ENCODE data around the gene SNRPD1. TPM values are rescaled to one million over a fixed set of nuclear protein-coding genes. Genes with fewer than 3 reads are reported as not detected.

SNRPD1 gene
- total and polyA plus RNA-seq, 2 of the 8 experiments (the other 6 are each of a cell fraction or from before 2014, with no cell fraction given) = 59.6 to 180 TPM

GRCh38 chr18:21599585-21600525 lies 12.3 kb upstream of the SNRPD1 start (continued):
- TF ChIP-seq SP2 (IDR thresholded peaks at IDR 0.05; ENCODE audit: low read length) (no peak), MAX (IDR thresholded peaks at IDR 0.05) (peak; percentile 59; the same call in 1 of the 2 replicates), ATF3 (IDR thresholded peaks at IDR 0.05; ENCODE audit: insufficient read depth, low read depth, low read length) (no peak), BCL11A (IDR thresholded peaks at IDR 0.05; ENCODE audit: low read depth in 2 of 2, low read length in 2 of 2) (no peak), SIN3A (conservative IDR thresholded peaks at IDR 0.05 in 1 of 2, IDR thresholded peaks at IDR 0.05 in 1 of 2; ENCODE audit: low read depth in 1 of 2, low read length in 2 of 2) (no peak), POLR2AphosphoS5 (IDR thresholded peaks at IDR 0.05; ENCODE audit: low read depth, low read length) (no peak; the same call in 1 of the 2 replicates), CBX5 (IDR thresholded peaks at IDR 0.05; ENCODE audit: low read depth, low read length) (no peak), POU5F1 (IDR thresholded peaks at IDR 0.05; ENCODE audit: low read depth, low read length) (no peak), SRF (IDR thresholded peaks at IDR 0.05; ENCODE audit: low read depth, low read length) (no peak), EZH2 (IDR thresholded peaks at IDR 0.05; ENCODE audit: low read depth, low read length, severe bottlenecking) (no peak), E2F6 (IDR thresholded peaks at IDR 0.05) (no peak; the same call in 1 of the 2 replicates), RBBP5 (IDR thresholded peaks at IDR 0.05; ENCODE audit: borderline replicate concordance, low read depth, low read length) (no peak), CTCF (IDR thresholded peaks at IDR 0.05; ENCODE audit: control extremely low read depth in 1 of 3, insufficient read depth in 1 of 3, low read depth in 1 of 3, low read length in 3 of 3) (peak in 1 of 3 experiments; percentile 15; a peak in 1 of 4 replicates), BRCA1 (IDR thresholded peaks at IDR 0.05; ENCODE audit: low read depth, low read length) (no peak), FOSL1 (IDR thresholded peaks at IDR 0.05; ENCODE audit: insufficient read depth, low read depth, low read length) (no peak)

All from H1 (cell line).